Subcutaneous adipose tissue (tissue), 4 donors: ENCODE measurements around the gene VARS2. TPM values are rescaled to one million over a fixed set of nuclear protein-coding genes. Genes with fewer than 3 reads are reported as not detected.

Experiments
- CTCF ChIP-seq: fragments of 450-650 bp; IDR thresholded peaks from one replicate; pipeline ENCODE4 v1.5.1; 2016; ENCODE audit warnings: low read depth, mild to moderate bottlenecking, control low read depth, antibody characterized with exemption, moderate library complexity
- small RNA-seq: library from RNA; depleted of rRNA; stranded (forward); fragments of <200 nt; gene quantifications from one replicate; pipeline ENCODE3, GENCODE V24; 2016
- total RNA-seq, 4 donors: library from RNA; depleted of rRNA; stranded (reverse); fragments of >200 nt; gene quantifications; one replicate each; pipeline ENCODE4 v1.1.0, GENCODE V29; 2016

VARS2 gene
- total RNA-seq, 4 donors from 2014 or later, result 9.1 to 40.3 (median 10.8) TPM

- TF ChIP-seq CTCF, result no peak
Observed at GRCh38 chr6:30970946-30971345, 56.9 kb downstream of the VARS2 start.

DNA sequence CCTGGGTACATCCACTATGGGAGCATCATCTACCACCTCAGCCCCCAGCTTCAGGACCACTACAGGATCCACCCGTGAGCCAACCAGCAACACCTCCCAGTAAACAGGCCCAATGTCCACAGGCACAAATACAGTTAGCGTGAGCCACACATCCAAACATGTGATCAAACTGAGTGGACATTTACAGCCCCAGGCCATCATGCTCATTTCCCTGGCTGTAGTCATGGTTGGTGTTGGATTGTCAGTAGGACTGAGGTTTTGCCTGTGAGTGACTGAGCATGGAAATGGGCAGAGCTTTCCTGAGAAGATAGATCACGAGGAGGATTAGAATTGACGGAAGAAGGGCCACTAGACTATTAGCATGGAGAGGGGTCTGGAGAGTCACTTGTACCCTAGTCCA lies 58.8 kb downstream of the VARS2 start:
- no peak for TF ChIP-seq CTCF

DNA sequence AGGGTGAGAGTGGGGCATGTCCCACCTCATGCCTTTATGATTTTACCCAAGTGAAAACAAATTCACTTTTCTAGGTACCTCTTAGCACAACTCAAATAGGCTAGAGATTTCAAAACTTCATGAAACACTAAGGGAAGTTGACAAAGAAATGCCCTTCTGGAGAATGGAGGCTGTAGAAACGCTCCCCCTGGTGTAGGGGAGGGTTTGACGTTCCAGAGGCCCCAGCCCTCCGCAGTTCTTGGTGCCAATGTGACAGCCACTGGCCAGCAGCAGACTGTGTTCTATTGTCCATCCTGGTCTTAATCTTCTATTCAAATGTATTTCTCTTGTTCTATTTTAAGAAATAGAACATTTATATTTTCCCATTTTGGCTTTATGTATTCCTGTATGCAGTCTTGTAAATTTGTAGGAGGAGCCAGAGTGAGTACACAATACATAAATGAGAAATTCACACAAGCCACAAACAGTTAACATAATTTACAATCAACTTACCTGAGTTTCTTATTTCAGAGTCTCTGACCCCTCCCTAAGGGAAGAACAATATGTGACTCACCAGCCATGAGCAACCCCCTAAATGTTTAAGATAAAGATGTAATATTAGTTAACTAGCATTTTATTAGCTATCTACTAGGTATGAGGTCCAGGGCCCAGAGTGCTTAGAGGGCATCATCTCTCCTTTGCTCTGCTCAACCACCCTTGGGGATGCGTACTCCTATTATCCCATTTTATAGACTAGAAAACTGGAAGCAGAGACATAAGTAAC lies 60.6 kb downstream of the VARS2 start:
- TF ChIP-seq CTCF, result no peak

Small RNA genes lying within 50 kb of the gene (small RNA-seq; reads per million reads assigned to genes)
- 0.49 reads per million for gene RF00019

Other genes starting within 250 kb of the VARS2 start
- gene DHX16, start 241.2 kb upstream of the VARS2 start, total RNA-seq, result 10 to 100 TPM; 16.0 to 34.5 (median 22.5) TPM
- 10 to 100 TPM; 29.2 to 43.9 (median 40.0) TPM for gene PPP1R18, start 227.6 kb upstream of the VARS2 start, total RNA-seq
- gene NRM, start 223.3 kb upstream of the VARS2 start, total RNA-seq, result 1 to 10 TPM; 2.0 to 4.2 (median 3.6) TPM
- gene MDC1, start 197.0 kb upstream of the VARS2 start, total RNA-seq, result 10 to 100 TPM in 3 of 4 donors, 1 to 10 TPM in 1; 7.0 to 13.2 (median 10.4) TPM
- 100 to 1,000 TPM; 166 to 277 (median 220) TPM for gene TUBB, start 193.9 kb upstream of the VARS2 start, total RNA-seq
- 100 to 1,000 TPM in 3 of 4 donors, 10 to 100 TPM in 1; 66.8 to 121 (median 105) TPM for gene FLOT1, start 171.6 kb upstream of the VARS2 start, total RNA-seq
- gene IER3, start 169.7 kb upstream of the VARS2 start, total RNA-seq, result 1 to 10 TPM; 1.8 to 7.3 (median 3.3) TPM
- 10 to 100 TPM; 14.3 to 62.0 (median 27.8) TPM for gene DDR1, start 29.7 kb upstream of the VARS2 start, total RNA-seq
- 10 to 100 TPM in 1 of 4 donors, 1 to 10 TPM in 3; 7.3 to 19.2 (median 8.3) TPM for gene GTF2H4, start 6.0 kb upstream of the VARS2 start, total RNA-seq
- gene SFTA2, start 17.9 kb downstream of the VARS2 start, total RNA-seq, result not detected
- gene MUCL3, start 26.7 kb downstream of the VARS2 start, total RNA-seq, result not detected
- gene MUC21, start 69.5 kb downstream of the VARS2 start, total RNA-seq, result not detected
- not detected for gene MUC22, start 96.2 kb downstream of the VARS2 start, total RNA-seq
- not detected for gene C6orf15, start 198.3 kb downstream of the VARS2 start, total RNA-seq
- under 1 TPM; 0.33 to 0.94 (median 0.50) TPM for gene PSORS1C1, start 200.6 kb downstream of the VARS2 start, total RNA-seq
- gene CDSN, start 206.2 kb downstream of the VARS2 start, total RNA-seq, result not detected
- not detected for gene PSORS1C2, start 224.8 kb downstream of the VARS2 start, total RNA-seq
- 10 to 100 TPM in 2 of 4 donors, 1 to 10 TPM in 2; 2.4 to 26.2 (median 9.8) TPM for gene CCHCR1, start 243.6 kb downstream of the VARS2 start, total RNA-seq
- gene TCF19, start 244.4 kb downstream of the VARS2 start, total RNA-seq, result 1 to 10 TPM; 1.1 to 4.9 (median 3.6) TPM